Measurements from ENCODE around the gene TREML2. TPM values are rescaled to one million over a fixed set of nuclear protein-coding genes. Genes with fewer than 3 reads are reported as not detected.

The TREML2 gene
- total RNA-seq (2022; extraction: Qiagen RNA extraction; ENCODE audit: low read depth) = not detected in 5 replicates

DNA sequence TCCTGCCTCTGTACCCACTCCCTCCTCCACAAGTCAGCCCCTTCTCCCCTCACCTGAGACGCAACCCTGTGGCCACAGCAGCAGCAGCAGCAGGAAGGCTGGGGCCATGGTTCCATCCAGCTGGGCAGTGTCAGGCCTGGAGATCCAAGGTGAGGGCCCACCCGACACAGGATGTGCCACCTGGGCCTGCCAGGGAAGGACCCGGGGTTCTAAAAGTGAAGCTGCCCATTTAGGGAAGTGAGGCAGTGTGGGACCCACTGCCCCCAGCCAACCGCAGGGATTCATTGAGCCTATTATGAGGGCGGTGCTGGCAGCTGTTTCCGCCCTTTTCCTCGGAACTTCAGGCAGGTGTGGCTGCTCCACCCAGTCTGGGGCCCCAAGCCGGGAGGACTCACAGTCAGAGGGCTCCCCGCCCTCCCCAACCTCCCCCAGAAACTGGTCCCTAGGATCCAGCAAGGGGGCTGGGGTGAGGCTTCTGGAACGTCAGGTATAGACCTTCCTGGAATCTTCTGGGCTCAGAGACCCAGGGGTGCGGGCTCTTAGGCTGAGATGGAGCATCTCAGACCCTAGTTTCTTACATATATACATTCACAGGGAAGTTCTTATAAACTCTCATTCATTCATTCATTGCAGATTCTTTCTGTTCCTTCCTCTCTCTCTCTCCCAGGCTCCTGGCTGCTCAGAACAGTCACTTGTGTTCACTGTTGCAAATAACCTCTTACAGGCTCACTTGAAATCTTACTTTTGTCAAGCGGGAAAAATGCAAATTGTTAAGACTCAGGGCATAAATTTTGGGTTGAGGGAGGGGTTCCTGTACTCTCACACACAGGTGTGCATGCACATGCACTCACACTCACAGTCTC lies at the start of gene TREML2:
TSS of gene TREML2 (minus strand) at position 249 of the 863 bp plus-strand sequence. CDS start at position 108, 141 bp downstream.

GRCh38 chr6:41228096-41228495 lies 27.1 kb upstream of the TREML2 start, which contains the start of gene TREML4:
TREML4 (plus strand) TSS chr6:41228349; CDS start chr6:41228428, 79 bp downstream.

DNA sequence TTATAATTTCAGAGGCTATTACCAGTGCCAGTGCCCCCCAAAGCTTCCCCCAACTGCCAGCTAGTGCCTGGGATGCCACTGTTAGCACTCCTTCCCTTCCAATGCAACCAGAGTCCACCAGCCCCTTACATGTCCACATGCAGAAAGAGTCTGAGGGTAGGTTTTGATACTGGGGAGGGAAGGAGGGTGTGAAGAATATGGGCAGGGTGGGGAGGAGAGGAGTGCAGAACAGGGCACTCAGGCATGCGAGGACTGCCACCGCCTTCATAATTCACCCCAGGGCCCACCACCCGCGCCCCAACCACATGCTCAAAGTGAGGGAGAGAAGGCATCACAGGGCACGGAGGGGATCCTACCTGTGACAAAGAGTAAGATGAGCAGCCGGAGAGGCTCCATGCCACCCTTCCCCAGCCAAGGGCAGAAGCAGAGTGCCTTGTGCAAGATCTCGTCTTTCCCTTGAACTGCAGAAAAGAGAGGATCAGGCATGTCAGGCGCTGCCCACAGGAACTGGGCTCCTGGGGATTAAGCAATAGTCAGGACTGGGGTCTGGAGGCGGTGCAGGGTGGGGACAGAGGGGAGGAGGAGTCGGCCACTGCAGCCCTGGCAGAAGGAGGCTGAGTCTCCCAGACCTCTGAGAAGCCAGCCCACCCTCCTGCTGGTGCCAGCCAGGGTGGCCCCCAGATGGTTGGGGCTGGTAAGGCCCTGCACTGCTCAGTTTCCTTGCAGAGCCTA lies 38.1 kb downstream of the TREML2 start, which contains the start of gene TREM2:
TSS of gene TREM2 (minus strand) at position 430 of the 732 bp plus-strand sequence. CDS start at position 396, 34 bp downstream.

DNA sequence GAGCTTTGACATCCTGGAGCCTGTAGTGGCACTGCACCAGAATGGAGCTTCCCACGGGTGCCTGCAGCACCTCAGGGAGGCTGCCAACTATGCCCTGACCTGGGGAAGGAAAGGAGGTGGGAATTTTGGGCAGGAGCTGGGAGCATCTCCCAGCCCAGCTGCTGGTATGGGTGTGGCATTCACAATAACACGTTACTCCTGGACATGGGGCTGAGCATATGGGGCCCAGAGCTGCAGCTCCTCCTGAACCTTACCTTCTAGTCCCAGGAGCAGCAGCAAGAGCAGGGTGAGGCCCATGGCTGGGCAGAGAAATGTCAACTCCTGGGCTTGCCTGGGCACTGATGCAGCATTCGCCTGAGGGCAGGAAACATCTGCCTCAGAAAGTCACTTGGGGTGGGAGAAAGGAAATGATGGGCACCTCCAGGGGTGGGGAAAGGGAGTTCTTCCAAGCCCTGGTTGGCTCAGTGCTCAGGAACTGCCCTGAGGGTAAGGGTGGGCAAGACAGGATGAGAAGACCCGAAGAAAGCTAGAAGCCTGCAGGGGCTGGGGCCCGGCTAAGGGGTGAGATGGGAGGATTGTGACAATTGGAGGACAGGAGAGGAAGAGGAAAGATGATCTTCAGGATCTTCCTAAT lies 46.8 kb downstream of the TREML2 start, which contains the start of gene TREML1:
TSS of gene TREML1 (minus strand) at position 356 of the 634 bp plus-strand sequence. CDS start at position 297, 59 bp downstream.

Other genes starting within 250 kb of the TREML2 start
- 0.25 to 0.57 TPM (median 0.48 TPM) in 5 replicates for gene UNC5CL, start 161.9 kb downstream of the TREML2 start, total RNA-seq (2022; extraction: Qiagen RNA extraction; ENCODE audit: low read depth)
- gene TSPO2, start 158.7 kb downstream of the TREML2 start, total RNA-seq (2022; extraction: Qiagen RNA extraction; ENCODE audit: low read depth) = not detected in 5 replicates
- gene APOBEC2, start 147.9 kb downstream of the TREML2 start, total RNA-seq (2022; extraction: Qiagen RNA extraction; ENCODE audit: low read depth) = not detected in 5 replicates
- 18.8 to 21.9 TPM (median 19.9 TPM) in 5 replicates for gene OARD1, start 128.8 kb downstream of the TREML2 start, total RNA-seq (2022; extraction: Qiagen RNA extraction; ENCODE audit: low read depth)
- gene NFYA, start 128.2 kb downstream of the TREML2 start, total RNA-seq (2022; extraction: Qiagen RNA extraction; ENCODE audit: low read depth) = 10.0 to 14.7 TPM (median 14.0 TPM) in 5 replicates
- not detected in 5 replicates for gene TREML1, start 46.8 kb downstream of the TREML2 start, total RNA-seq (2022; extraction: Qiagen RNA extraction; ENCODE audit: low read depth)
- gene TREM2, start 38.0 kb downstream of the TREML2 start, total RNA-seq (2022; extraction: Qiagen RNA extraction; ENCODE audit: low read depth) = not detected in 5 replicates
- not detected in 5 replicates for gene TREML4, start 27.2 kb upstream of the TREML2 start, total RNA-seq (2022; extraction: Qiagen RNA extraction; ENCODE audit: low read depth)
- 0.36 to 0.58 TPM in 2 of 5 replicates, not detected in the others for gene TREM1, start 85.5 kb upstream of the TREML2 start, total RNA-seq (2022; extraction: Qiagen RNA extraction; ENCODE audit: low read depth)
- gene NCR2, start 134.5 kb upstream of the TREML2 start, total RNA-seq (2022; extraction: Qiagen RNA extraction; ENCODE audit: low read depth) = not detected in 5 replicates